Measurements from ENCODE around the gene RAB1A. TPM values are rescaled to one million over a fixed set of nuclear protein-coding genes. Genes with fewer than 3 reads are reported as not detected.
"Not testable (repeated sequence)": the region's sequence is repeated elsewhere in the genome, so short reads cannot be mapped to it uniquely, and the experiment has no call there.

Gene RAB1A
- total RNA-seq, 1 experiment from 2014 or later: 143 TPM

GRCh38 chr2:65136253-65136652 lies 6.3 kb upstream of the RAB1A start:
- no peak for DNase-seq (ENCODE audit: low spot score)

- no peak for DNase-seq (ENCODE audit: low spot score)
Measured at GRCh38 chr2:65134158-65134557, 4.3 kb upstream of the RAB1A start.

DNA sequence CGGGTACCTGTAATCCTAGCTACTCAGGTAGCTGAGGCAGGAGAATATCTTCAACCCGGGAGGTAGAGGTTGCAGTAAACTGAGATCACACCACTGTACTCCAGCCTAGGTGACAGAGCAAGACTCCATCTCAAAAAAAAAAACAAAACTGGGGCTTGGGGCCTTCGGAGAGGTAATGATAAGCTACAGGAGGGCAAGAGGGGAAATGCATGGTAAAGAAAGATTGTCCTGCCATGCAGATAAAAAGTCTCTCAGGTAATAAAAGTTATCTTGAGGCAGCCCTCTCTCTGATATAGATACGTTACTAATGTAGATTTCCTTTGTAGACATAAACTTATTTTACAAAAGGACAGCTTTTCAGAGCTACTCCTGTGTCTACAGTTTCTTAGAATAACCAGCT lies 3.7 kb upstream of the RAB1A start:
- DNase-seq (ENCODE audit: low spot score): no peak

- DNase-seq (ENCODE audit: low spot score): not testable (repeated sequence)
Measured at GRCh38 chr2:65132930-65133329, 3.0 kb upstream of the RAB1A start.

DNA sequence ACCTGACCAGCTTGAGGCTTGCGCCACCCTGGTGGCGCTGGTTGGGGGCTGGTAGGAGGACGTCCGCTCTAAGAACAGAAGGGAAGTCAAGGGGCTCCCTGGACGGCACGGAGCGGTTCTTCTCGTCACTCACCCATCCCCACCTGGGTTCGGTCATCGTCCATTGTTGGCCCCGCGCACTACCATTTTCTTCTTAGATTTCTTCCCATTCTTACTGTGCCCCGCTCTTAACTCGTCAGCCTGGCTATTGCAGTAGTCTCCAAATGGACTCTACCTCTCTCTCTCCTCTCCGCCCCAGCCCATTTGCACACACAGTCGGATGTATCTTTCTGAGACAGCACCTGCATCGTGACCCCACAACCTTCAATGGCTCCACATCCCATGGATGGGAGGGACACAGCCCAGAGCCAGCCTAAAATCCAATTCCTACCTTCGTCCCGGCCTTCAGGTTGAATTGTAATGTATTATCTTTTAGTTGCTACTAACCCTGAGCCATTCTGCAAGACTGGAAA lies 814 bp upstream of the RAB1A start:
- DNase-seq (ENCODE audit: low spot score): no peak

DNA sequence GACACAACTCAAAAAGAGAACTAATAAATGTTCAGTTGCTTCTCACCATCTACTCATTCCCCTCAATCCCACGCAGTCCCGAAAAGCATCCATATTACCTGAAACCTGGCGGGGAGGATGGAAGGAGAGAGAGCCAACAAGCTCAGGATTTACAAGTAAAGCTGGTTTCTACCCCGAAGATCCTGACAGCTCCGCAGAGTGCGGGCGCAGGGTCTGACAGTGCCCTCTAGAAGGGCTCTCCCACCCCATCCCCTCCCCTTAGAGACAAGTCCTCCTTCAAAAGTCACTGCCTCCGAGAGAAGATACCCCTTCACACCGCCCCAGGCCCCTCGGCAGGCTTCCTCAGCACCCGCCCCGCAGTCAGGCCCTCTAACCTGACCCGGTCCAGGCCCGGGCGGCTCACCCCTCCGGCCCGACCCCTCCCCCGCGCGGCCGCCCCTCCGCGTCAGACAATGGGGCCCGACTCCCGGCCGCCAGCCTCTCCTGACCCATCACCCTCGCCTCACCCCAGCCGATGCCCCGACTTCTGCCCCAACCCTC lies 550 bp downstream of the RAB1A start:
- no peak for DNase-seq (ENCODE audit: low spot score)

GRCh38 chr2:65128297-65129190 lies 1.4 kb downstream of the RAB1A start:
- DNase-seq (ENCODE audit: low spot score): no peak

DNA sequence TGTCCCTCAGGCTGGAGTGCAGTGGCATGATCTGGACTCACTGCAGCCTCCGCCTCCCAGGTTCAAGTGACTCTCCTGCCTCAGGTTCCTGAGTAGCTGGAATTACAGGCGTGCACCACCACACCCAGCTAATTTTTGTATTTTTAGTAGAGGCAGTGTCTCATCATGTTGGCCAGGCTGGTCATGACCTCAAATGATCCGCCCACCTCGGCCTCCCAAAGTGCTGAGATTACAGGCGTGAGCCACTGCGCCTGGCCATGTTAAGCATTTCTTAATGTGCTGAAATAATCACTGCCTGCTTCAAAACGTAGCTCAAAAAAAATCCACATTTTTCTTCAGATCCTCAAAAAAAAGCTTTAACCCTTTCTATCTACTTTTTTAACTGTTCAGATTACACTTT lies 4.4 kb downstream of the RAB1A start:
- DNase-seq (ENCODE audit: low spot score): not testable (repeated sequence)

GRCh38 chr2:65122313-65122712 lies 7.6 kb downstream of the RAB1A start:
- no peak for DNase-seq (ENCODE audit: low spot score)

GRCh38 chr2:65120990-65121693 lies 8.8 kb downstream of the RAB1A start:
- DNase-seq (ENCODE audit: low spot score): no peak

GRCh38 chr2:65116645-65117044 lies 13.3 kb downstream of the RAB1A start:
- DNase-seq (ENCODE audit: low spot score): no peak

DNA sequence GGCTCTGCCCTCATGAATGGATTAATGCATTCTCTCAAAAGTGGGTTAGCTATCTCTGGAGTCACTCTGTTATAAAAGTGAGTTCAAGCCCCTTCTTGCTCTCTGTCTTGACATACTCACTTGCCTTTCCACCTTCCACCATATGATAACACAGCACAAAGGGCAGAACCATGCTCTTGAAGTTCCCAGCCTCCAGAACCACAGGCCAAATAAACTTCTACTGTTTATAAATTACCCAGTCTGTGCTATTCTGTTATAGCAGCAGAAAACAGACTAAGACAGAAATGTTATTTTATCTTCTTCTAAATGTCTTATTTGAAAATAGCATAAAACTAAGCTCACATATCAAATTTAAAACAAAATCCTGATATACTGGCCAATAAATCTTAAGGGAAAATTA lies 15.0 kb downstream of the RAB1A start:
- no peak for DNase-seq (ENCODE audit: low spot score)

DNA sequence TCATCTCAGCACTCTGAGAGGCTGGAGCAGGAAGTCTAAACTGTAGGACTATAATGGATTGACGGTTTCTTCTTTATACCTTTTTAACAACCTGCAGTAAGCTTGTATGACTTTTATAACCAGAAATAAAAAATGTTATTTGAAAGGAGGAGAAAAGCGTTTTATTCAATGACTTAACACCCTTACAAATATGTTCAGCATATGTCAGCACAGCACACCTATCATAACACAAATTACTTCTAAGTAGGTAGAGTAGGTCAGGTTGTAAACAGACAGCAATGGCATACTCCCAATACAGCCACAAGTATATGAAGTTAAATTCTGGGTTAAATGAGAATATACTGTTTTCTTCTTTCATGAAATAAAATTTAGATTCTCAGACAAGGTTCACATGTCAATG lies 16.1 kb downstream of the RAB1A start:
- DNase-seq (ENCODE audit: low spot score): no peak

DNA sequence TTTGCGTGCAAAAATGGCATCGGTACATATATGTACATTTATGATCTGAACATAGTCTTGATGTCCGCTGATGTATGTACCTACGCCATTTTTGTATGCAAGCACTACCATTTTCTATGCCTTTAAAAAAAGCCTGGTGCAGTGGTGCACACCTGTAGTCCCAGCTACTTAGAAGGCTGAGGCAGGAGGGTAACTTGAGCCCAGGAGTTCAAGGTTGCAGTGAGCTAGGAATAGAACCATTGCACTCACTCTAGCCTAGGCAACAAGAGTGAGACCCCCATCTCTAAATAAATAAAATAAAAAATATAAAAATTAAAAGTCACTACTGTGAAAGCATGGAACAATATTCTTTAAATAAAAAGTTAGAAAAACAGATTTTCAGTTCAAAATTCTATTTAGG lies 16.7 kb downstream of the RAB1A start:
- DNase-seq (ENCODE audit: low spot score): no peak

DNA sequence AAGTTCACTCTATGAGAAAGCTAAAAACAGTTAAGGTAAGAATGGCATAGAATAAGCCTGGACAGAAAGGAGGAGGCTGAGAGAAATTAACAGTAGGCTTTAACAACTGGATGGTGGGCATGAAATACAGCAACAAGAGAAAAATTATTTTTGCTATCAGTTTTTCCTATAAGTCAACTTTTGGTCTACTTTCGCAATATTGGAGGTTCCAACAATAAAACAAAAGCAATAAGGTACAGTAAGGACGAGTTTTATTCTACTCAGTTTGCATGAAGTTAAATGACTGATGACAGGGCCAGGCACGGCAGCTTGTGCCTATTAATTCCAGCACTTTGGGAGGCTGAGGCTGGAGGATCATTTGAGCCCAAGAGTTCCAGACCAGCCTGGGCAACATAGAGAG lies 17.3 kb downstream of the RAB1A start:
- no peak for DNase-seq (ENCODE audit: low spot score)

- DNase-seq (ENCODE audit: low spot score): no peak
Measured at GRCh38 chr2:65108780-65109179, 21.1 kb downstream of the RAB1A start.

DNA sequence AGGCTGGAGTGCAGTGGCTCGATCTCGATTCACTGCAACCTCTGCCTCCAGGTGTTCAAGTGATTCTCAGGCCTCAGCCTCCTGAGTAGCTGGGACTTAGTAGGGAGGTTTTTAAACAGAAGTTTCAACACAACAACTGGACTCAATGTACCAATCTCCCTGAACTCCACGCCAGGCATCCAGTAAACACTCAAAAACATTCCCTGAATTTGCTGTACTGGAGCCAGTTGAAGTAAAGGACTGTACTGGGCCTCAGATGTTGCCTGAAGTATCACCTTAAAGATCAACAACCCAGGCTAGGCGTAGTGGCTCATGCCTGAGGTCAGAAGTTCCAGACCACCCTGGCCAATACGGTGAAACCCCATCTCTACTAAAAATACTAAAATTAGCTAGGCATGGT lies 22.4 kb downstream of the RAB1A start:
- DNase-seq (ENCODE audit: low spot score): no peak

- no peak for DNase-seq (ENCODE audit: low spot score)
Measured at GRCh38 chr2:65103013-65103715, 26.7 kb downstream of the RAB1A start.

DNA sequence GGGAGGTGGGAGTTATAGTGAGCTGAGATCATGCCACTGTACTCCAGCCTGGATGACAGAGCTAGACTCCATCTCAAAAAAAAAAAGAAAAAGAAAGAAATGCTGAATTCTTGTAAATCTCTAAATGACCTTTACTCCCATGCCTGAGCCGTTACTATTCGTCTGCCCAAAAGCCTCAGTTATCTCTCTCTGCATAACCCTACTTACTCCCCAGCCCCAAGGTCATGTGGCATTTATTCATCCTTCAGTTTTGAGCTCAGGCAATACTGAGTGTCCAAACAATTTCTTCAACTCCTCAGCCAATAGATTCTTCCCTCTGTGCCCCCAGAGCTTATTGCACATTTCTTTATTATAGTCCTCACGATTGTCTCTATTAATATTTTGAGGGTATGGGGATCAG lies 28.8 kb downstream of the RAB1A start:
- no peak for DNase-seq (ENCODE audit: low spot score)

DNA sequence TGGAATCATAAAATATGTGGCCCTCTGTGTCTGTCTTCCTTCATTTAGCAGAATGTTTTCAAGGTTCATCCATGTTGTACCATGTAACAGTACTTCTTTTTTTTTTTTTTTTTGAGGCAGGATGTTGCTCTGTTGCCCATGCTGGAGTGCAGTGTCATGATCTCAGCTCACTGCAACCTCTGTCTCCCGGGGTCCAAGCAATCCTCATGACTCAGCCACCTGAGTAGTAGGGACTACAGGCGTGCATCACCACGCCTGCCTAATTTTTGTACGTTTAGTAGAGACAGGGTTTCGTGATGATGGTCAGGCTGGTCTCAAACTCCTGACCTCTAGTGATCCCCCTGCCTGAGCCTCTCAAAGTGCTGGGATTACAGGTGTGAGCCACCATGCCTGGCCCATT lies 31.2 kb downstream of the RAB1A start:
- no peak for DNase-seq (ENCODE audit: low spot score)

- no peak for DNase-seq (ENCODE audit: low spot score)
Measured at GRCh38 chr2:65097844-65098243, 32.1 kb downstream of the RAB1A start.

DNA sequence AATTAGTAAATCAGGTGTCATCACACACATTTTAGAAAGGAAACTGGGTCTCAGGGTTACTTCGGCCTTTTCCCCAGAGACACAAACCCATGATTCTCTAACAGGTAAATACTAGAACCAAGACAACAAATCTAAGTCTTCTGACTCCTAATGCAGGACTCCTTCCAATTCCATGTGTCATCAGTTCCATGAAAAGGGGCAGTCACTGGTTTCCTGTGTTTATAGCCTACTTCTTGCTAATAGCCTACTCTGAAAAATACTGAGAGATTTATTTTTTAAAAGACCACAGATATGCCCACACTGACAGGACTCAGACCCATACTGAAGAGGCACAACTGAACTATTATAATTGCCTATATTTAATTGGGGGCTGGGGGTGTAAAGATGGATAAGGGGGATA lies 33.0 kb downstream of the RAB1A start:
- no peak for DNase-seq (ENCODE audit: low spot score)
